Caco-2 (cell line): ENCODE results near the gene MAST3. TPM values are rescaled to one million over a fixed set of nuclear protein-coding genes. Genes with fewer than 3 reads are reported as not detected.

ENCODE experiments used
- BruUV-seq: library from RNA; stranded (reverse); fragments of 400-500 nt; replicated peaks from 2 replicates; lab custom pipeline; 2021; lab: Mats Ljungman, UMichigan
- CTCF ChIA-PET: fragments of 300-600 bp; sonication (Branson Sonifier 250); formaldehyde crosslinking; loops from one replicate; lab custom pipeline; 2022; ENCODE audit warnings: antibody characterized with exemption; lab: Charles Lee
- POLR2A ChIA-PET: fragments of 300-600 bp; sonication (Branson Sonifier 250); formaldehyde crosslinking; loops from one replicate; lab custom pipeline; 2022; ENCODE audit warnings: antibody characterized with exemption; lab: Charles Lee
- DNase-seq, 2 experiments: peaks; one replicate each; pipeline versions ENCODE4 v3.0.0 to v3.0.0-alpha.2; 2020 to 2022
- H3K27me3 ChIP-seq: replicated peaks from 2 replicates; pipeline ENCODE4 v1.6.0; 2011; ENCODE audit warnings: low read length; ENCODE audit not compliant: control insufficient read depth, insufficient read depth
- H3K36me3 ChIP-seq: 2 replicates; pipeline ENCODE4 v1.5.1; 2011; ENCODE audit warnings: low read length; ENCODE audit not compliant: control insufficient read depth, insufficient read depth
- H3K4me1 ChIP-seq: fragments of 250-450 bp; sonication (Bioruptor Pico); 2 replicates; pipeline ENCODE4 v1.5.1; 2020; ENCODE audit warnings: mild to moderate bottlenecking
- H3K4me3 ChIP-seq: 2 replicates; pipeline ENCODE4 v1.5.1; 2011; ENCODE audit warnings: low read depth, mild to moderate bottlenecking, control low read depth, low read length
- H3K9me3 ChIP-seq: fragments of 250-450 bp; sonication (Bioruptor Pico); 2 replicates; pipeline ENCODE4 v1.5.1; 2020; ENCODE audit warnings: mild to moderate bottlenecking, moderate library complexity
- H3K27ac Mint-ChIP-seq: one replicate; pipeline ENCODE4 v1.8.0; 2022; ENCODE audit warnings: mixed read lengths; ENCODE audit not compliant: unreplicated experiment
- H3K27me3 Mint-ChIP-seq: one replicate; pipeline ENCODE4 v1.8.0; 2022; ENCODE audit warnings: mixed read lengths; ENCODE audit not compliant: insufficient read depth, unreplicated experiment
- H3K36me3 Mint-ChIP-seq: one replicate; pipeline ENCODE4 v1.8.0; 2022; ENCODE audit warnings: mild to moderate bottlenecking, mixed read lengths; ENCODE audit not compliant: insufficient read depth, unreplicated experiment
- H3K4me1 Mint-ChIP-seq: one replicate; pipeline ENCODE4 v1.8.0; 2022; ENCODE audit warnings: low read depth, mixed read lengths; ENCODE audit not compliant: unreplicated experiment
- H3K4me3 Mint-ChIP-seq: one replicate; pipeline ENCODE4 v1.8.0; 2022; ENCODE audit warnings: mild to moderate bottlenecking, moderate library complexity, mixed read lengths; ENCODE audit not compliant: unreplicated experiment
- H3K9me3 Mint-ChIP-seq: one replicate; pipeline ENCODE4 v1.8.0; 2022; ENCODE audit warnings: mixed read lengths; ENCODE audit not compliant: unreplicated experiment
- CTCF ChIP-seq, 2 experiments: fragments of 200-600 bp in 1 of 2; IDR thresholded peaks; 1 replicate in 1 of 2; 2 replicates in 1 of 2; pipeline versions ENCODE4 v1.5.1 to v1.8.0; 2011 to 2022; ENCODE audit warnings: antibody characterized with exemption in 1 of 2, control low read depth in 1 of 2, inconsistent platforms in 1 of 2, low read depth in 1 of 2, low read length in 1 of 2, mild to moderate bottlenecking in 1 of 2, moderate library complexity in 1 of 2; ENCODE audit not compliant: insufficient read depth in 1 of 2, severe bottlenecking in 1 of 2, unreplicated experiment in 1 of 2
- intact Hi-C: fragments of 100-400 bp; cut with micrococcal nuclease; formaldehyde crosslinking; loops from one replicate; pipeline ENCODE4 v1.10.0; 2022; ENCODE audit not compliant: unreplicated experiment
- total RNA-seq: library from RNA; stranded (reverse); gene quantifications from 2 replicates; pipeline ENCODE4 v1.2.3, GENCODE V29; 2022

Gene MAST3
- total RNA-seq, 1 experiment from 2014 or later = 8.2 TPM

- Histone ChIP-seq H3K27me3 (no peaks in the 10 kb centered on the region), H3K9me3 (no peaks in the 10 kb centered on the region), H3K4me1 (no peaks in the 10 kb centered on the region), H3K4me3 (no peak overlapping the region), H3K36me3 (no peaks in the 10 kb centered on the region; the same call in 1 of the 2 replicates)
- ChIA-PET CTCF (no interaction called here), POLR2A (no interaction called here)
- no peaks in the 10 kb centered on the region for H3K9me3 Mint-ChIP-seq
- H3K27ac Mint-ChIP-seq = no peak overlapping the region
- TF ChIP-seq CTCF (IDR thresholded peaks at IDR 0.05; ENCODE audit: insufficient read depth in 1 of 2, low read depth in 1 of 2, low read length in 1 of 2, severe bottlenecking in 1 of 2, unreplicated experiment in 1 of 2) = no peak
- intact Hi-C loops = no loop called here
- no peak overlapping the region for H3K4me3 Mint-ChIP-seq
- peaks cover 9% of the 10 kb centered on the region for H3K36me3 Mint-ChIP-seq
- DNase-seq = no peak
- no peaks in the 10 kb centered on the region for H3K4me1 Mint-ChIP-seq
- no TSS peak for BruUV-seq
- no peaks in the 10 kb centered on the region for H3K27me3 Mint-ChIP-seq
These were observed 26.2 kb downstream of the MAST3 start for GRCh38 chr19:18123819-18124218.

- ChIA-PET CTCF (no interaction called here), POLR2A (no interaction called here)
- Histone ChIP-seq H3K4me3 (no peak overlapping the region), H3K36me3 (no peaks in the 10 kb centered on the region; the same call in 1 of the 2 replicates), H3K9me3 (no peaks in the 10 kb centered on the region), H3K27me3 (no peaks in the 10 kb centered on the region), H3K4me1 (no peaks in the 10 kb centered on the region)
- H3K4me1 Mint-ChIP-seq = no peaks in the 10 kb centered on the region
- no peak overlapping the region for H3K27ac Mint-ChIP-seq
- no TSS peak for BruUV-seq
- no peaks in the 10 kb centered on the region for H3K9me3 Mint-ChIP-seq
- no peaks in the 10 kb centered on the region for H3K27me3 Mint-ChIP-seq
- TF ChIP-seq CTCF (IDR thresholded peaks at IDR 0.05; ENCODE audit: insufficient read depth in 1 of 2, low read depth in 1 of 2, low read length in 1 of 2, severe bottlenecking in 1 of 2, unreplicated experiment in 1 of 2) = no peak
- H3K4me3 Mint-ChIP-seq = no peak overlapping the region
- H3K36me3 Mint-ChIP-seq = peaks cover 9% of the 10 kb centered on the region
- intact Hi-C loops = no loop called here
- DNase-seq = no peak
These were observed 28.5 kb downstream of the MAST3 start for GRCh38 chr19:18126097-18126496.

- no peaks in the 10 kb centered on the region for H3K4me1 ChIP-seq
- H3K9me3 Mint-ChIP-seq = no peaks in the 10 kb centered on the region
- no peaks in the 10 kb centered on the region; the same call in 1 of the 2 replicates for H3K36me3 ChIP-seq
- H3K27ac Mint-ChIP-seq = no peak overlapping the region
- POLR2A ChIA-PET = no interaction called here
- no peaks in the 10 kb centered on the region for H3K9me3 ChIP-seq
- H3K27me3 Mint-ChIP-seq = no peaks in the 10 kb centered on the region
- CTCF ChIA-PET = interaction anchor here (0.5 kb wide), 1 partner anchor 736 kb away, joined by 4 read pairs; no protein-coding TSS in a partner anchor
- H3K36me3 Mint-ChIP-seq = peaks cover 9% of the 10 kb centered on the region
- DNase-seq = no peak
- no peaks in the 10 kb centered on the region for H3K27me3 ChIP-seq
- BruUV-seq = no TSS peak
- no peaks in the 10 kb centered on the region for H3K4me1 Mint-ChIP-seq
- no peak for TF ChIP-seq CTCF (IDR thresholded peaks at IDR 0.05; ENCODE audit: insufficient read depth in 1 of 2, low read depth in 1 of 2, low read length in 1 of 2, severe bottlenecking in 1 of 2, unreplicated experiment in 1 of 2)
- H3K4me3 Mint-ChIP-seq = no peak overlapping the region
- intact Hi-C loops = no loop called here
- no peak overlapping the region for H3K4me3 ChIP-seq
These were observed 30.5 kb downstream of the MAST3 start for GRCh38 chr19:18128044-18128443.
